Endothelial cell of umbilical vein (primary cell): Measurements from ENCODE around the gene NRROS. TPM values are rescaled to one million over a fixed set of nuclear protein-coding genes. Genes with fewer than 3 reads are reported as not detected.

Experiments
- BruUV-seq: library from RNA; stranded (reverse); fragments of 400-500 nt; replicated peaks from 2 replicates; lab custom pipeline; 2021; lab: Mats Ljungman, UMichigan
- CTCF ChIA-PET: fragments of 300-600, 350-600 bp; sonication (Branson Sonifier 250); formaldehyde crosslinking; loops from one replicate; lab custom pipeline; 2021; ENCODE audit warnings: antibody characterized with exemption, inconsistent platforms; lab: Charles Lee
- POLR2A ChIA-PET: fragments of 300-600, 350-600 bp; sonication (Branson Sonifier 250); formaldehyde crosslinking; loops from one replicate; lab custom pipeline; 2021; ENCODE audit warnings: antibody characterized with exemption, inconsistent platforms; lab: Charles Lee
- DNase-seq: peaks from one replicate; pipeline ENCODE4 v3.0.0-alpha.2; 2011; ENCODE audit warnings: low read depth, low spot score
- FAIRE-seq: peaks from 2 replicates; lab custom pipeline; 2011; peaks lifted over from hg19 to GRCh38; lab: Jason Lieb, UNC
- H2AFZ ChIP-seq: 2 replicates; pipeline ENCODE4 v1.6.0; 2012; ENCODE audit warnings: low read depth, low read length, control low read depth, inconsistent platforms
- H3K27ac ChIP-seq: 2 replicates; pipeline ENCODE4 v1.5.1; 2011; ENCODE audit warnings: low read depth, mild to moderate bottlenecking, control low read depth, low read length, moderate library complexity; ENCODE audit not compliant: insufficient read depth
- H3K27me3 ChIP-seq, 2 experiments: 2 replicates each; pipeline versions ENCODE4 v1.6.0 to v1.6.1; 2011; ENCODE audit warnings: low read length in 2 of 2, mixed read lengths in 1 of 2; ENCODE audit not compliant: control insufficient read depth in 2 of 2, insufficient read depth in 2 of 2
- H3K36me3 ChIP-seq, 2 experiments: 2 replicates in 1 of 2; 3 replicates in 1 of 2; pipeline ENCODE4 v1.5.1; 2011; ENCODE audit warnings: low read length in 2 of 2, mild to moderate bottlenecking in 1 of 2, moderate library complexity in 1 of 2; ENCODE audit not compliant: control insufficient read depth in 2 of 2, insufficient read depth in 2 of 2; ENCODE audit errors: extremely low read depth in 1 of 2
- H3K4me1 ChIP-seq: 3 replicates; pipeline ENCODE4 v1.5.1; 2011; ENCODE audit warnings: mild to moderate bottlenecking, low read length; ENCODE audit not compliant: control insufficient read depth, insufficient read depth; ENCODE audit errors: extremely low read depth
- H3K4me2 ChIP-seq: 2 replicates; pipeline ENCODE4 v1.6.1; 2011; ENCODE audit warnings: low read length, control low read depth, mixed read lengths; ENCODE audit not compliant: insufficient read depth
- H3K4me3 ChIP-seq, 3 experiments: fragments of 200-600 bp in 1 of 3; sonication (generic), shearing (Covaris generic) in 1 of 3; replicated peaks in 1 of 3; 2 replicates each; pipeline ENCODE4 v1.5.1; 2011 to 2016; ENCODE audit warnings: control low read depth in 3 of 3, low read length in 3 of 3, mild to moderate bottlenecking in 2 of 3, inconsistent platforms in 1 of 3, low read depth in 1 of 3, moderate library complexity in 1 of 3; ENCODE audit not compliant: insufficient read depth in 1 of 3
- H3K79me2 ChIP-seq: 2 replicates; pipeline ENCODE4 v1.6.0; 2012; ENCODE audit warnings: low read length, inconsistent platforms; ENCODE audit not compliant: control insufficient read depth, insufficient read depth
- H3K9ac ChIP-seq: replicated peaks from 2 replicates; pipeline ENCODE3; 2011; ENCODE audit warnings: low read length, control low read depth; ENCODE audit not compliant: insufficient read depth; ENCODE audit errors: extremely low read depth
- H3K9me1 ChIP-seq: replicated peaks from 3 replicates; pipeline ENCODE4 v1.6.0; 2011; ENCODE audit warnings: mild to moderate bottlenecking, low read length; ENCODE audit not compliant: control insufficient read depth, insufficient read depth; ENCODE audit errors: extremely low read depth
- H3K9me3 ChIP-seq: replicated peaks from 2 replicates; pipeline ENCODE4 v1.5.1; 2012; ENCODE audit warnings: low read length, inconsistent platforms; ENCODE audit not compliant: control insufficient read depth, insufficient read depth
- H4K20me1 ChIP-seq: replicated peaks from 2 replicates; pipeline ENCODE3; 2011; ENCODE audit warnings: mild to moderate bottlenecking, low read length; ENCODE audit not compliant: control insufficient read depth, insufficient read depth; ENCODE audit errors: extremely low read depth
- FOS ChIP-seq: IDR thresholded peaks from 2 replicates; pipeline ENCODE4 v1.6.1; 2011; ENCODE audit warnings: mild to moderate bottlenecking, low read length, moderate library complexity, borderline replicate concordance; ENCODE audit not compliant: insufficient read depth
- POLR2AphosphoS5 ChIP-seq: IDR thresholded peaks from 2 replicates; pipeline ENCODE4 v1.6.1; 2012; ENCODE audit warnings: low read depth, mild to moderate bottlenecking, control low read depth, low read length, moderate library complexity; ENCODE audit not compliant: insufficient read depth
- dilution Hi-C: fragments of 300-500 bp; cut with MboI; formaldehyde crosslinking; loops from one replicate; pipeline ENCODE4 v1.15.0; 2019; ENCODE audit warnings: low sequenced_read_pairs; ENCODE audit not compliant: extremely low pct_ligation_motif_present
- intact Hi-C: fragments of 100-400 bp; cut with micrococcal nuclease; formaldehyde crosslinking; loops from one replicate; pipeline ENCODE4 v1.10.0; 2022
- polyA plus RNA-seq, 4 experiments: library from polyadenylated mRNA; depleted of rRNA in 3 of 4; stranded (reverse) in 3 of 4; unstranded in 1 of 4; fragments of >200 nt; gene quantifications; 2 replicates each; pipeline versions ENCODE4 v1.2.1 to v1.2.3, GENCODE V29; 2011 to 2012; ENCODE audit warnings: missing spikeins in 1 of 4
- total RNA-seq: library from RNA; stranded (reverse); gene quantifications from 2 replicates; pipeline ENCODE4 v1.2.3, GENCODE V29; 2021
- TF ChIP-seq, protein P1 (sequence below), 2 donors: IDR thresholded peaks; 1 replicate in 1 of 2; 2 replicates in 1 of 2; pipeline ENCODE4 v1.5.1; 2011; ENCODE audit warnings: low read length in 2 of 2, mild to moderate bottlenecking in 2 of 2, moderate library complexity in 2 of 2, control low read depth in 1 of 2, inconsistent platforms in 1 of 2, low read depth in 1 of 2; ENCODE audit not compliant: insufficient read depth in 1 of 2; ENCODE audit errors: extremely low read depth in 1 of 2

NRROS gene
- total and polyA plus RNA-seq, 2 donors (not counting 3 experiments of a cell fraction or from before 2014, with no cell fraction given): 8.1 to 15.6 TPM

DNA sequence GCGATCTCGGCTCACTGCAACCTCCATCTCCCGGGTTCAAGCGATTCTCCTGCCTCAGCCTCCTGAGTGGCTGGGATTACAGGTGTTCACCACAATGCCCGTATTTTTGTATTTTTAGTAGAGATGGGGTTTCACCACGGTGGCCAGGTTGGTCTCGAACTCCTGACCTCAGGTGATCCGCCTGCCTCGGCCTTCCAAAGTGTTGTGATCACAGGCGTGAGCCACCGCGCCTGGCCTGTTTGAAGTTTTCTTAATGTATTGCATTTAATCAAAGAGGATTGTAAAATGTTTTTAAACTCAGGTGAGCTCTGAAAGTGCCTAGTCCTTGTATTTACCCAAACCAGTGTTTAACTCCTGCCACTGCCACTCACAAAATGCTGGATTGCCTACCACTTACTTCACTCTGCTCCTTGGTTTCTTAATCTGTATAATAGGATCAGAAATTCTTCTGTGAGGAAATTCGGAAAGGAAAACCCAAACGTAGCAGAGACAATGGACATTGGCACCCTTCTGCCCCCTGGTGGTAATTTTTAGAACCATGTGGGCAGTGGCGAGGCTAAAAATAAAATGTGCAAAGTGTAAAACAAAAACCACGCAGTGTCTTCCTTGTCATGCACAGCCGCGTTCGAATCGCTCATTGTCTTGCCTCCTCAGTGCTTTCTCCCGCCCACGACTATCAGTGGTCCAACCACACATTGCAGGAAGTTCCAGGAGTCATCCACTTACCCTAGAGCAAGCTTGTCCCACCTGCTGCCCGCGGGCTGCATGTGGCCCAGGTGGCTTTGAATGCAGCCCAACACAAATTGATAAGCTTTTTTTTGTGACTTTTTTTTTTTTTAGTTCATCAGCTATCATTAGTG is 45.3 kb downstream of the NRROS start:
- intact Hi-C loops (loop anchor here (1.0 to 2.0 kb wide), 5 partner anchors 33 to 156 kb away; no protein-coding TSS in a partner anchor), dilution Hi-C loops (loop anchor here (5.0 kb wide), 1 partner anchor 77 kb away; no protein-coding TSS in a partner anchor)
- H3K79me2 ChIP-seq: no peaks in the 10 kb centered on the region
- peaks cover 7% of the 10 kb centered on the region for H3K4me1 ChIP-seq
- BruUV-seq: no TSS peak
- DNase-seq (peak; percentile 61), FAIRE-seq (peak; percentile 76)
- H2AFZ ChIP-seq: peak overlapping the region; percentile 52
- peak overlapping the region; percentile 27 for H3K4me2 ChIP-seq
- H3K9ac ChIP-seq: no peak overlapping the region
- CTCF ChIA-PET: interaction anchor here (0.5 to 11.4 kb wide), 28 partner anchors 8 to 431 kb away, joined by 3 to 334 read pairs (median 4); partner anchors contain the start of gene NRROS
- no peaks in the 10 kb centered on the region for H3K9me3 ChIP-seq
- H3K4me3 ChIP-seq: no peak overlapping the region
- peaks cover 0 to 3% of the 10 kb centered on the region in 2 experiments for H3K27me3 ChIP-seq
- POLR2A ChIA-PET: no interaction called here
- H3K36me3 ChIP-seq: no peaks in the 10 kb centered on the region
- no peak overlapping the region for H3K27ac ChIP-seq
- no peaks in the 10 kb centered on the region for H4K20me1 ChIP-seq
- H3K9me1 ChIP-seq: no peaks in the 10 kb centered on the region
- TF ChIP-seq FOS (no peak), POLR2AphosphoS5 (no peak)
- TF ChIP-seq, protein P1, sequence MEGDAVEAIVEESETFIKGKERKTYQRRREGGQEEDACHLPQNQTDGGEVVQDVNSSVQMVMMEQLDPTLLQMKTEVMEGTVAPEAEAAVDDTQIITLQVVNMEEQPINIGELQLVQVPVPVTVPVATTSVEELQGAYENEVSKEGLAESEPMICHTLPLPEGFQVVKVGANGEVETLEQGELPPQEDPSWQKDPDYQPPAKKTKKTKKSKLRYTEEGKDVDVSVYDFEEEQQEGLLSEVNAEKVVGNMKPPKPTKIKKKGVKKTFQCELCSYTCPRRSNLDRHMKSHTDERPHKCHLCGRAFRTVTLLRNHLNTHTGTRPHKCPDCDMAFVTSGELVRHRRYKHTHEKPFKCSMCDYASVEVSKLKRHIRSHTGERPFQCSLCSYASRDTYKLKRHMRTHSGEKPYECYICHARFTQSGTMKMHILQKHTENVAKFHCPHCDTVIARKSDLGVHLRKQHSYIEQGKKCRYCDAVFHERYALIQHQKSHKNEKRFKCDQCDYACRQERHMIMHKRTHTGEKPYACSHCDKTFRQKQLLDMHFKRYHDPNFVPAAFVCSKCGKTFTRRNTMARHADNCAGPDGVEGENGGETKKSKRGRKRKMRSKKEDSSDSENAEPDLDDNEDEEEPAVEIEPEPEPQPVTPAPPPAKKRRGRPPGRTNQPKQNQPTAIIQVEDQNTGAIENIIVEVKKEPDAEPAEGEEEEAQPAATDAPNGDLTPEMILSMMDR (IDR thresholded peaks at IDR 0.05; ENCODE audit: extremely low read depth in 1 of 2, insufficient read depth in 1 of 2, low read depth in 1 of 2, low read length in 2 of 2): peak; percentile 73
